H1 (cell line): ENCODE data around the gene SEMA5B. TPM values are rescaled to one million over a fixed set of nuclear protein-coding genes. Genes with fewer than 3 reads are reported as not detected.

Source experiments
- CTCF ChIA-PET: fragments of 300-600 bp; sonication (Branson Sonifier 250); formaldehyde crosslinking; loops from one replicate; lab custom pipeline; 2021; ENCODE audit not compliant: partially characterized antibody; lab: Charles Lee
- POLR2A ChIA-PET: fragments of 300-600 bp; sonication (Branson Sonifier 250); formaldehyde crosslinking; loops from one replicate; lab custom pipeline; 2021; ENCODE audit warnings: inconsistent platforms; ENCODE audit not compliant: partially characterized antibody; lab: Charles Lee
- DNase-seq, 2 experiments: peaks; one replicate each; pipeline versions ENCODE4 v3.0.0 to v3.0.0-alpha.2; 2010 to 2022; ENCODE audit warnings: low spot score in 2 of 2, low read depth in 1 of 2, mixed read lengths in 1 of 2
- FAIRE-seq: peaks from 2 replicates; lab custom pipeline; 2011; peaks lifted over from hg19 to GRCh38; lab: Jason Lieb, UNC
- H2AFZ ChIP-seq: 2 replicates; pipeline ENCODE4 v1.8.1; 2012; ENCODE audit warnings: low read length, inconsistent platforms
- H2AK5ac ChIP-seq: 2 replicates; pipeline ENCODE4 v1.6.1; 2013; ENCODE audit warnings: low read depth, low read length
- H2BK120ac ChIP-seq: replicated peaks from 2 replicates; pipeline ENCODE3; 2013; ENCODE audit warnings: low read depth, low read length, inconsistent platforms
- H2BK12ac ChIP-seq: 2 replicates; pipeline ENCODE4 v1.6.1; 2013; ENCODE audit warnings: low read depth, low read length
- H2BK15ac ChIP-seq: 2 replicates; pipeline ENCODE4 v1.6.1; 2013; ENCODE audit warnings: low read length
- H2BK20ac ChIP-seq: 2 replicates; pipeline ENCODE4 v1.6.1; 2013; ENCODE audit warnings: low read length
- H2BK5ac ChIP-seq: 2 replicates; pipeline ENCODE4 v1.6.1; 2013; ENCODE audit warnings: low read depth, low read length
- H3K14ac ChIP-seq: 2 replicates; pipeline ENCODE4 v1.6.1; 2013; ENCODE audit warnings: inconsistent platforms; ENCODE audit not compliant: insufficient read length
- H3K18ac ChIP-seq: 2 replicates; pipeline ENCODE4 v1.6.1; 2013; ENCODE audit warnings: low read length; ENCODE audit errors: extremely low read depth
- H3K23ac ChIP-seq: 2 replicates; pipeline ENCODE4 v1.6.1; 2013; ENCODE audit warnings: inconsistent platforms; ENCODE audit not compliant: insufficient read length
- H3K23me2 ChIP-seq: 2 replicates; pipeline ENCODE4 v1.6.1; 2013; ENCODE audit warnings: low read depth, low read length
- H3K27ac ChIP-seq: 2 replicates; pipeline ENCODE4 v1.6.1; 2011; ENCODE audit warnings: low read depth, low read length, inconsistent platforms
- H3K27me3 ChIP-seq, 4 experiments: replicated peaks in 1 of 4; 1 replicate in 1 of 4; 2 replicates in 3 of 4; pipeline versions ENCODE4 v1.6.1 to v1.8.1; 2011 to 2013; ENCODE audit warnings: low read length in 3 of 4, mild to moderate bottlenecking in 3 of 4, inconsistent platforms in 2 of 4, mixed read lengths in 2 of 4, moderate library complexity in 1 of 4; ENCODE audit not compliant: control insufficient read depth in 3 of 4, insufficient read depth in 3 of 4; ENCODE audit errors: extremely low read depth in 1 of 4
- H3K36me3 ChIP-seq, 4 experiments: 2 replicates each; pipeline versions ENCODE4 v1.6.1 to v1.8.1; 2011 to 2013; ENCODE audit warnings: mild to moderate bottlenecking in 4 of 4, low read length in 3 of 4, moderate library complexity in 2 of 4, control low read depth in 1 of 4, inconsistent platforms in 1 of 4; ENCODE audit not compliant: insufficient read depth in 4 of 4, control insufficient read depth in 2 of 4
- H3K4ac ChIP-seq: replicated peaks from 2 replicates; pipeline ENCODE3; 2013; ENCODE audit warnings: low read length, low read depth, mixed read lengths, inconsistent platforms; ENCODE audit not compliant: insufficient read length
- H3K4me1 ChIP-seq, 4 experiments: replicated peaks in 1 of 4; 1 replicate in 1 of 4; 2 replicates in 3 of 4; pipeline versions ENCODE4 v1.6.1 to v1.8.1; 2011 to 2013; ENCODE audit warnings: low read length in 3 of 4, inconsistent platforms in 2 of 4, mixed read lengths in 1 of 4; ENCODE audit not compliant: insufficient read depth in 4 of 4, control insufficient read depth in 3 of 4
- H3K4me2 ChIP-seq, 2 experiments: 2 replicates each; pipeline versions ENCODE4 v1.6.1 to v1.8.1; 2011 to 2013; ENCODE audit warnings: low read depth in 2 of 2, low read length in 2 of 2, control low read depth in 1 of 2, inconsistent platforms in 1 of 2, mild to moderate bottlenecking in 1 of 2; ENCODE audit not compliant: insufficient read depth in 1 of 2
- H3K4me3 ChIP-seq, 4 experiments: fragments of 200-600, 300-600 bp in 1 of 4; sonication (generic), shearing (Covaris generic), sonication (Bioruptor Twin) in 1 of 4; 2 replicates each; pipeline versions ENCODE4 v1.5.1 to v1.8.1; 2011 to 2016; ENCODE audit warnings: low read length in 4 of 4, low read depth in 3 of 4, control low read depth in 2 of 4, inconsistent platforms in 2 of 4, mild to moderate bottlenecking in 2 of 4, mixed read lengths in 1 of 4, moderate library complexity in 1 of 4; ENCODE audit not compliant: insufficient read depth in 2 of 4; ENCODE audit errors: extremely low read depth in 1 of 4
- H3K56ac ChIP-seq: replicated peaks from 2 replicates; pipeline ENCODE3; 2013; ENCODE audit warnings: low read depth, mild to moderate bottlenecking, mixed read lengths, low read length, inconsistent platforms; ENCODE audit not compliant: insufficient read length
- H3K79me1 ChIP-seq: 2 replicates; pipeline ENCODE4 v1.6.1; 2013; ENCODE audit warnings: low read depth, low read length, control low read depth
- H3K79me2 ChIP-seq, 2 experiments: 2 replicates each; pipeline versions ENCODE4 v1.6.1 to v1.8.1; 2012 to 2013; ENCODE audit warnings: low read length in 2 of 2, mild to moderate bottlenecking in 2 of 2, inconsistent platforms in 1 of 2; ENCODE audit not compliant: insufficient read depth in 2 of 2, control insufficient read depth in 1 of 2
- H3K9ac ChIP-seq, 4 experiments: replicated peaks in 1 of 4; 1 replicate in 1 of 4; 2 replicates in 3 of 4; pipeline versions ENCODE4 v1.6.1 to v1.8.1; 2011 to 2013; ENCODE audit warnings: low read depth in 3 of 4, low read length in 3 of 4, control low read depth in 2 of 4, mild to moderate bottlenecking in 2 of 4, moderate library complexity in 2 of 4, inconsistent platforms in 1 of 4; ENCODE audit errors: extremely low read depth in 1 of 4
- H3K9me3 ChIP-seq, 2 experiments: 2 replicates each; pipeline versions ENCODE4 v1.6.1 to v1.8.1; 2012 to 2013; ENCODE audit warnings: mild to moderate bottlenecking in 2 of 2, moderate library complexity in 2 of 2, control low read depth in 1 of 2, inconsistent platforms in 1 of 2, low read depth in 1 of 2, low read length in 1 of 2, mixed read lengths in 1 of 2; ENCODE audit not compliant: insufficient read depth in 2 of 2
- H4K20me1 ChIP-seq, 2 experiments: replicated peaks in 1 of 2; 2 replicates each; pipeline versions ENCODE3 to v1.8.1; 2011 to 2013; ENCODE audit warnings: inconsistent platforms in 2 of 2, low read length in 2 of 2, mild to moderate bottlenecking in 1 of 2; ENCODE audit not compliant: insufficient read depth in 2 of 2, control insufficient read depth in 1 of 2
- H4K5ac ChIP-seq: 2 replicates; pipeline ENCODE4 v1.6.1; 2013; ENCODE audit warnings: low read length, low read depth, mixed read lengths, inconsistent platforms; ENCODE audit not compliant: insufficient read length
- H4K8ac ChIP-seq: 2 replicates; pipeline ENCODE4 v1.8.0; 2013; ENCODE audit warnings: mild to moderate bottlenecking, moderate library complexity, low read length, inconsistent platforms; ENCODE audit not compliant: insufficient read depth; ENCODE audit errors: extremely low read depth
- H4K91ac ChIP-seq: replicated peaks from 2 replicates; pipeline ENCODE3; 2013; ENCODE audit warnings: low read length, mixed read lengths, inconsistent platforms; ENCODE audit not compliant: insufficient read length
- CREB1 ChIP-seq: IDR thresholded peaks from 2 replicates; pipeline ENCODE4 v1.6.1; 2012; ENCODE audit warnings: inconsistent platforms
- FOSL1 ChIP-seq: IDR thresholded peaks from 2 replicates; pipeline ENCODE4 v1.6.1; 2011; ENCODE audit warnings: mild to moderate bottlenecking, low read depth, low read length, moderate library complexity; ENCODE audit not compliant: insufficient read depth
- RAD21 ChIP-seq, 2 experiments: IDR thresholded peaks in 1 of 2; conservative IDR thresholded peaks in 1 of 2; 2 replicates each; pipeline ENCODE4 v1.6.1; 2011; ENCODE audit warnings: low read depth in 2 of 2, low read length in 2 of 2, improper control_type of control experiment in 1 of 2, inconsistent platforms in 1 of 2, mild to moderate bottlenecking in 1 of 2, moderate library complexity in 1 of 2
- RFX5 ChIP-seq: IDR thresholded peaks from 2 replicates; pipeline ENCODE4 v1.6.1; 2011; ENCODE audit warnings: low read depth, low read length, improper control_type of control experiment, borderline replicate concordance
- RNF2 ChIP-seq: fragments of 200-900, 300-1000 bp; sonication (generic); IDR thresholded peaks from 2 replicates; pipeline ENCODE4 v1.7.1; 2016; ENCODE audit warnings: borderline replicate concordance, low read depth, mild to moderate bottlenecking, antibody characterized with exemption, low read length; ENCODE audit not compliant: poor library complexity, severe bottlenecking; ENCODE audit errors: missing control alignments
- SRF ChIP-seq: IDR thresholded peaks from 2 replicates; pipeline ENCODE4 v1.6.1; 2011; ENCODE audit warnings: mild to moderate bottlenecking, low read depth, low read length, moderate library complexity
- TEAD4 ChIP-seq: IDR thresholded peaks from 2 replicates; pipeline ENCODE4 v1.6.1; 2012; ENCODE audit warnings: low read depth, low read length, inconsistent platforms, mixed read lengths
- YY1 ChIP-seq: IDR thresholded peaks from 2 replicates; pipeline ENCODE4 v1.6.1; 2011; ENCODE audit warnings: low read depth, mild to moderate bottlenecking, low read length
- polyA plus RNA-seq, 7 experiments: library from polyadenylated mRNA; depleted of rRNA in 3 of 7; stranded (reverse) in 5 of 7; unstranded in 2 of 7; fragments of >200 nt in 5 of 7; fragments of 200-250 nt in 2 of 7; gene quantifications; 1 replicate in 5 of 7; 2 replicates in 1 of 7; 4 replicates in 1 of 7; pipeline versions ENCODE4 v1.2.1 to v1.2.3, GENCODE V29; 2011 to 2013; ENCODE audit warnings: missing spikeins in 2 of 7, mixed read lengths in 2 of 7
- total RNA-seq: library from RNA; stranded (reverse); fragmentation: NEBNext Ultra II Directional; extraction: Animal tissue kit (Norgen Biotek cat#: 25700); gene quantifications from 2 replicates; pipeline ENCODE4 v1.2.1, GENCODE V29; 2021
- TF ChIP-seq, protein P1 (sequence below), 3 experiments: IDR thresholded peaks; 1 replicate in 2 of 3; 2 replicates in 1 of 3; pipeline versions ENCODE4 v1.5.1 to v1.6.1; 2011; ENCODE audit warnings: low read length in 3 of 3, mild to moderate bottlenecking in 3 of 3, inconsistent platforms in 2 of 3, low read depth in 1 of 3, moderate library complexity in 1 of 3; ENCODE audit not compliant: insufficient read depth in 1 of 3; ENCODE audit errors: control extremely low read depth in 1 of 3
- TF ChIP-seq, protein P2 (sequence below): IDR thresholded peaks from 2 replicates; pipeline ENCODE4 v1.6.1; 2011; ENCODE audit warnings: low read depth, mild to moderate bottlenecking, low read length; ENCODE audit not compliant: insufficient read depth
- TF ChIP-seq, protein P3 (sequence below): IDR thresholded peaks from 2 replicates; pipeline ENCODE4 v1.6.1; 2012; ENCODE audit warnings: inconsistent platforms

Gene SEMA5B
- total and polyA plus RNA-seq, 2 of the 8 experiments (the other 6 are each of a cell fraction or from before 2014, with no cell fraction given) = 13.1 to 22.4 TPM

DNA sequence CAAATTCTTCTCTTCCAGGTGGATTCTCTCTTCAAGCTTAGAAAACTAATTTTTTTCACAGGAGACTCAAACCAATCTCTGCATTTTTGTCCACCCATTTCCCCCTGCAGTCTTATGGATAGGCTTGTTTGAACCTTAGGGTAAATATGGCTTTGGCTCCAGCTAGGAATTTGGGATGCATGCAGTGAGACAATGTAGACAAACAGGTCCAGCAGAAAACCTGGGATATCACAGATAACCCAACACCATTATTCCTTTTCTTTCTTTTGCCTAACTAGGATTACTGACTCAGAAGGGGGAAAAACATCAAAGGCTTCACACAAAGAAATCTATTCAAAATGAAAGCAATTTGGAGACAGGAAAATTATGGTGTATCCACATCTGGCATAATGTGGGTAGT lies 11.2 kb upstream of the SEMA5B start:
- no peak overlapping the region for H3K4ac ChIP-seq
- no peak overlapping the region for H3K4me2 ChIP-seq
- no peak overlapping the region for H3K9ac ChIP-seq
- H3K36me3 ChIP-seq = no peaks in the 10 kb centered on the region
- no peak overlapping the region for H3K14ac ChIP-seq
- H3K23ac ChIP-seq = no peak overlapping the region
- ChIA-PET POLR2A (no interaction called here), CTCF (interaction anchor here (0.8 to 2.0 kb wide), 2 partner anchors 9 to 10 kb away, joined by 4 to 7 read pairs; no protein-coding TSS in a partner anchor)
- 0 out of 7 replicates have a peak, but pooled peaks cover 0 to 2% (median 0%) of the 10 kb centered on the region in 4 experiments for H3K27me3 ChIP-seq
- no peak overlapping the region for H2BK12ac ChIP-seq
- no peak overlapping the region for H4K5ac ChIP-seq
- H3K27ac ChIP-seq = no peak overlapping the region
- no peaks in the 10 kb centered on the region for H3K79me2 ChIP-seq
- no peak overlapping the region for H2BK120ac ChIP-seq
- H2BK20ac ChIP-seq = no peak overlapping the region
- no peak overlapping the region for H3K4me3 ChIP-seq
- DNase-seq = no peak
- no peak overlapping the region for H2AK5ac ChIP-seq
- H4K91ac ChIP-seq = no peak overlapping the region
- H3K23me2 ChIP-seq = no peaks in the 10 kb centered on the region
- H3K4me1 ChIP-seq = no peaks in the 10 kb centered on the region
- H3K9me3 ChIP-seq = no peaks in the 10 kb centered on the region
- H4K8ac ChIP-seq = no peak overlapping the region
- no peak overlapping the region for H2BK15ac ChIP-seq
- H3K18ac ChIP-seq = no peak overlapping the region
- H2AFZ ChIP-seq = no peak overlapping the region
- H2BK5ac ChIP-seq = no peak overlapping the region
- no peaks in the 10 kb centered on the region for H4K20me1 ChIP-seq
- no peak for FAIRE-seq
- no peaks in the 10 kb centered on the region for H3K79me1 ChIP-seq
- no peak overlapping the region for H3K56ac ChIP-seq
- TF ChIP-seq RFX5 = no peak
- TF ChIP-seq, protein P1, sequence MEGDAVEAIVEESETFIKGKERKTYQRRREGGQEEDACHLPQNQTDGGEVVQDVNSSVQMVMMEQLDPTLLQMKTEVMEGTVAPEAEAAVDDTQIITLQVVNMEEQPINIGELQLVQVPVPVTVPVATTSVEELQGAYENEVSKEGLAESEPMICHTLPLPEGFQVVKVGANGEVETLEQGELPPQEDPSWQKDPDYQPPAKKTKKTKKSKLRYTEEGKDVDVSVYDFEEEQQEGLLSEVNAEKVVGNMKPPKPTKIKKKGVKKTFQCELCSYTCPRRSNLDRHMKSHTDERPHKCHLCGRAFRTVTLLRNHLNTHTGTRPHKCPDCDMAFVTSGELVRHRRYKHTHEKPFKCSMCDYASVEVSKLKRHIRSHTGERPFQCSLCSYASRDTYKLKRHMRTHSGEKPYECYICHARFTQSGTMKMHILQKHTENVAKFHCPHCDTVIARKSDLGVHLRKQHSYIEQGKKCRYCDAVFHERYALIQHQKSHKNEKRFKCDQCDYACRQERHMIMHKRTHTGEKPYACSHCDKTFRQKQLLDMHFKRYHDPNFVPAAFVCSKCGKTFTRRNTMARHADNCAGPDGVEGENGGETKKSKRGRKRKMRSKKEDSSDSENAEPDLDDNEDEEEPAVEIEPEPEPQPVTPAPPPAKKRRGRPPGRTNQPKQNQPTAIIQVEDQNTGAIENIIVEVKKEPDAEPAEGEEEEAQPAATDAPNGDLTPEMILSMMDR (IDR thresholded peaks at IDR 0.05; ENCODE audit: control extremely low read depth in 1 of 3, insufficient read depth in 1 of 3, low read depth in 1 of 3, low read length in 3 of 3) = no peak
- no peak for TF ChIP-seq YY1
- no peak for TF ChIP-seq RAD21 (IDR thresholded peaks at IDR 0.05 in 1 of 2, conservative IDR thresholded peaks at IDR 0.05 in 1 of 2; ENCODE audit: low read depth in 2 of 2, low read length in 2 of 2)
- no peak for TF ChIP-seq TEAD4
- no peak for TF ChIP-seq CREB1
- TF ChIP-seq RNF2 = no peak
- TF ChIP-seq, protein P2, sequence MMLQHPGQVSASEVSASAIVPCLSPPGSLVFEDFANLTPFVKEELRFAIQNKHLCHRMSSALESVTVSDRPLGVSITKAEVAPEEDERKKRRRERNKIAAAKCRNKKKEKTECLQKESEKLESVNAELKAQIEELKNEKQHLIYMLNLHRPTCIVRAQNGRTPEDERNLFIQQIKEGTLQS = no peak
- no peak for TF ChIP-seq SRF
- TF ChIP-seq, protein P3, sequence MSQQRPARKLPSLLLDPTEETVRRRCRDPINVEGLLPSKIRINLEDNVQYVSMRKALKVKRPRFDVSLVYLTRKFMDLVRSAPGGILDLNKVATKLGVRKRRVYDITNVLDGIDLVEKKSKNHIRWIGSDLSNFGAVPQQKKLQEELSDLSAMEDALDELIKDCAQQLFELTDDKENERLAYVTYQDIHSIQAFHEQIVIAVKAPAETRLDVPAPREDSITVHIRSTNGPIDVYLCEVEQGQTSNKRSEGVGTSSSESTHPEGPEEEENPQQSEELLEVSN = no peak
- no peak for TF ChIP-seq FOSL1
